Measurements from ENCODE around the gene AGAP5.
"Not testable (repeated sequence)": the region's sequence is repeated elsewhere in the genome, so short reads cannot be mapped to it uniquely, and the experiment has no call there.

AGAP5 gene

DNA sequence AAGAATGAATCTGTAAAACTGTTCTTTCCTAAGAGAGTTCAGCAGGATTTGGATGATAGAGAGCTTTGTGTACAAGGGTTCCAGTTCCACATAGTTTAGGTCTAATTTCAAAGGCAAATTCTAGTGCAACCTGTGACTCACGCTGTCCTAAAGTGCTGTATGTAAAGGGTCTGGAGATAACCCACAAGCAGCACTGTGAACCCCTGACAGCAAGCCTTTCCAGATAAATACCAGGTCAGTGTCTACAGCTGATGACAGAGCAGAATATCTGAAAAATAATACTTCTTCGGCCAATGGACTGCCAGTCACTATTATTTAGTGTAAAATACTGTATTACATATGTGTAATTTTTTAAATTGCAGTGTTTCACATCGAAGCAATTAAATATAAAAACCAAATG, 16.0 kb upstream of the AGAP5 start:
- not testable (repeated sequence) for DNase-seq

DNA sequence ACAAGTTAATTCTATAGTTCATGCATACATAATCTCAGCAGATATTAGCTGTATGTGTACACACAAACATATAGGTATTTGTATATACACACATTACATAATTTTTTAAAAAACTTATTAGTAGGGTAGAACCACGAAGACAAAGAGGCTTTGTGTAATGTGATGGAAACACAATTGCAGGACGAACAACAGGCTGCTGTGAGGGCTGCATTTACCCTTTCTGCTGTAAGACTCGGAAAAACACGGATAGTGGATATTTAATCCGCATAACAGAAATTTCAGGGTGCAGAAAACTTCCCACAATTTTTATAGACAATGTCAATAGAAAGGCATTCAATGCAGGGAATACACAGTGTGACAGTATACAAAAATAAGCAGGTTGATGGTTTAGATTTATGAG, 13.8 kb upstream of the AGAP5 start:
- DNase-seq: not testable (repeated sequence)

DNA sequence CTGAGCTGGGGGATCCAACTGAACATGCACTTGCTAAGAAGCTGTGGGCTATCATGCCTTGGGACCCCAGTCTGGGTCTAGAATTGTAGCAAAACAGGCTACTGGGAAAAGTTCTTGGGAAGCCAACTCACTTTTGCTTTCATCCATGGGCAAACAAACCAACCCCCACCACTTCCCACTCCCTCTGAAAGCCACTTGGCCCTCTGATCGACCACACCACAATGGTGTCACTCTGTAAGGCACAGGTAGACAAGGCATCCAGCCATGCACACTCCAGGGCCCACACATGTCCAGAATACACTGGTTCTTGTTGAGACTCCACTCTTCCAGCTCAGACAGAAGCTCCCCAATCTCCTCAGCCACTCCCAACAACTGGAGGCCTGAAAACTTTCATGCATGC, 10.2 kb upstream of the AGAP5 start:
- DNase-seq: not testable (repeated sequence)

DNA sequence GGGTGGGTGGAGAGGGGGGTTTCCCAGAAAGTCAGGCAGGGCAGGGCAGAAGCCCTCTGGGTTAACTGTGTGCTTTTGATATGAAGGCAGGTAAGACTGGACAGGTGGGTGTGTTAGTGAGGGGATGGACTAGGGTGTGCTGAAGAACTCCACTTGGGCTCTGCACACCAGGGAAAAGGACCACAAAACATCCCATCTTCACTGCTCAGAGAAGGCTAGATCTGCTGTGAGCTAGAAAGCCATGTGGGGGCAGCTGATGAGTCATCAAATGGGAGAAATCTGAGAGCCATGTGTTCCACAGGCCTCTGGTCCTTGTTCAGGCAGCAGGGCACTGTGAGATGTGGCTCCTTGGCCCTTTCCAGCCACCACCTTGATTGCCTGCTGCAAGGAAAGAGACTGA, 9.7 kb upstream of the AGAP5 start:
- not testable (repeated sequence) for DNase-seq

DNA sequence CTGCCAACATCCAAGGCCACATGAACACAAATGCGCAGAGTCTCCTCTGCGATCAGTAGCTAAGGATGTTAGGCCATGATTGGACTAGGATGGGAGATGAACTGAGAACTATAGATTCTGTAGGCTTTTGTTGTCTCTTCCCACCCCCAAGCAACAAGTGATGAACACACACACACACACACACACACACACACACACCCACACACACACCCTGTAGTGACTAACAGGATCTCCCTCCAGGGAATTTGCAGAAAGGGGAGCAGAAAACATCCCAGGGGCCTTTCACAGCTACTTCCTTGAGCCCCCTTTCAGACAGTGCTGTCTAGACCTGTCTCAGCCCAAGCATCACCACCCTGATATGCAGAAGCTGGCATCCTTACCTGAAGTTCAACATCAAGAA, 8.6 kb upstream of the AGAP5 start:
- not testable (repeated sequence) for DNase-seq

DNA sequence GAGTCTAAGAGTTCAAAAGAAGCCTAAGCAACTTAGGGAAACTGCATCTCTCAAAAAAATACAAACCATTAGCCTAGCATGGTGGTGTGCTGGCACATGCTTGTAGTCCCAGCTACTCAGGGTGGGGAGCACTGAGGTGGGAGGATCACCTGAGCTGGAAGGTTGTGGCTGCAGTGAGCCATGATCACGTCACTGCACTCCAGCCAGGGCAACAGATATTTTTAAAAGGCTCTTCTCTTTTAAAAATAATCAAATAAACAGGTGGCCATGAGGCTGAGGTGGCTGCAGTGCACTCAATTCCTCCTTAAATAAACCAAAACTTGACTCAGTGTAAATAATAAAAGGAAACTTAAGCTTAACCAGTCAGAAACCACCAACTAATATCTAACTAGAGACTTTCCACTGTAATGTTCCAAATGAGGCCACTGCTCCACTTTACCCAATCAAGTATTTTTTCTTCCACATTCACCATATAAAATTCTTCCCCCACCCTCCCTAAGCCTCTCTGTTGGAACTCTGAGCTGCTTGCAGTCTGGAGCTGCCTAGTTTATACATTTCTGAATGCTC, 7.7 kb upstream of the AGAP5 start:
- DNase-seq: not testable (repeated sequence)

DNA sequence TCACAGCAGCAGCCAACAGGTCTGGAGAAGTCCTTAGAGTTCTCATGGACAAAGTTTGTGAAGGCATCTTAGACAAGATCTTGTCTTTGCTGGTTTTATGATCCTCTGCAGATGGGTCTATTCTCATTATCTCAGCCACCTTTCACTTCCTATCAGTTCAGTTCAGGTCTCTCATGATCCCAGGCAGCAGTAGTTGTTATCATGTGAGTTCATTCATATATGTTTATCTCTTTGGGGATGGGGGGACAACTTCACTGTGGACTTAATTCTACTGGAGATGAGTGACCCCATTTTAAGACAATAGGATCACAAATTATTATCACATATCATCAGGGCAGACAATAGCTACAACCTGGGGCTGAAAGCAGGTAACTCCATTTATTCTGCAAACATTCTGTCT, 6.0 kb upstream of the AGAP5 start:
- not testable (repeated sequence) for DNase-seq

DNA sequence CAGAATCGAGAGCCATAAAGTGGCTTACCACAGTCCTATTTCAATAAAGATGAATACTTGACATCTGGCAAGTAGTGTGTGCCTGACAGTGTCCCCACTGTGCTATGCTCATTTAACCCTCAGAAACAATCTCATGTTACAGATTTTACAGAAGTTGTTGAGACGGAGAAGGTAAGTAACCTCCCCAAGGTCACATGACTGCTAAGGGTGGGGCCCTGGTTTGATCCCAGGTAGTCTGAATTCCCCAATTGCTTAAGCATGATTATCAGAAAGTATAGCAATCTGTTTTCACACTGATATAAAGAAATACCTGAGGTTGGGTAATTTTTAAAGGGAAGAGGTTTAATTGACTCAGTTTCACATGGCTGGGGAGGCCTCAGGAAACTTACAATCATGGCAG, 910 bp upstream of the AGAP5 start:
- not testable (repeated sequence) for DNase-seq

DNA sequence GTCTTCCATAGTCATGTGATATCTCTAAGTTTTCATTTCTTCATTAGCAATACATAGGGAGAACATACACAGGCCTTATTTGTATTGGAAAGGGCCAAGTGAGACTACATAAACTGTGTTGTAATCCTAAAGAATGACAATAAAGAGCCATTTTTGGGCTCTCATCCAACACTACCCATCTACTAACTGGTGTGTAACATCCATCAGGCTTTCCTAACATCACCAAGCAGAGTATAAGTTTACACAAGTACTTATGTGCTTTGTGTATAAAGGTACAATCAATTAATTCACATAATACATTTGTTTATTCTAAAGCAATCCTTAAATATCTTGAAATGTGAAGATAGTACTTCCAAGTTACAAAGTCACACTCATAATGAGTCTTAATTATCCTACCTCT, 2.6 kb downstream of the AGAP5 start:
- DNase-seq: not testable (repeated sequence)

DNA sequence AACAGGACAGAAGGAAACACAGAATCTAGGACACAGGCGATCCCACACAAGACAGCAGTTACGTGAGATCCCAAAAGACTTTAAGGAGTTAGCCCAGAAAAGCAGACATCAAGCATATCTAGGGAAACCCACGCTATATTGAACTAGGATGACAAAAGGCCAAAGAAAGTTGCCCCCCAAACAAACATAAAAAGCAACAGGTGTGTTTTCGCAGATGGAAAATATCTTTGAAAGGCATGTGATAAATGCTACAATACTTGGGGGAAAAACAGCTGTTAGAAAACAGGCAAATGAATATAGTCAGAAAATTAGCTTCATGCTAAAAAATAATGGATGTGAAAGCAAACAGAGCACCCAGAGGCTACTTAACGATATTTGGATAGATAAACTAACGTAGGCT, 7.2 kb downstream of the AGAP5 start:
- DNase-seq: not testable (repeated sequence)

DNA sequence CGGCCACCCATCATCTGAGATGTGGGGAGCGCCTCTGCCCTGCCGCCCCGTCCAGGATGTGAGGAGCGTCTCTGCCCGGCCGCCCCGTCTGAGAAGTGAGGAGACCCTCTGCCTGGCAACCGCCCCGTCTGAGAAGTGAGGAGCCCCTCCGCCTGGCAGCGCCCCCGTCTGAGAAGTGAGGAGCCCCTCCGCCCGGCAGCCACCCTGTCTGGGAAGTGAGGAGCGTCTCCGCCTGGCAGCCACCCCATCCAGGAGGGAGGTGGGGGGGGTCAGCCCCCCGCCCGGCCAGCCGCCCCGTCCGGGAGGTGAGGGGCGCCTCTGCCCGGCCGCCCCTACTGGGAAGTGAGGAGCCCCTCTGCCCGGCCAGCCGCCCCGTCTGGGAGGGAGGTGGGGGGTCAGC, 8.3 kb downstream of the AGAP5 start:
- DNase-seq: not testable (repeated sequence)

DNA sequence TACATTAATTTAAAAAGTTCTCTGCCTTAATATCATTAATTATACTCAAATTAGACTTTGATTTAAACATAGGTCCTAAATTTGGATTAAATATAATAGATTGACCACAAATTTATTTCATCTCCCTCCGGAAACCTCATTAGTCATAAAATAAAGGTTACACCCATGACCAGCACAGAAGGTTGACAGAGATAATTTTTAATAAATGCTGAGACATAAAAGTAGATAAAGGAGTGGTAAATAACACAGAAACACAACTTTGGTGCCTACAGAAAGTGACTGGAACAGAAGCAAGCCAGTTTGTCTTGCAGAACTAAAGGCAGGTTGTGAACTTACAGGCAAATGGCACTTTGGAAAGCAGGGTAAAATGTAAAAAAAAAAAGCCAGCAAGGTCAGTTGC, 10.3 kb downstream of the AGAP5 start:
- DNase-seq: not testable (repeated sequence)

DNA sequence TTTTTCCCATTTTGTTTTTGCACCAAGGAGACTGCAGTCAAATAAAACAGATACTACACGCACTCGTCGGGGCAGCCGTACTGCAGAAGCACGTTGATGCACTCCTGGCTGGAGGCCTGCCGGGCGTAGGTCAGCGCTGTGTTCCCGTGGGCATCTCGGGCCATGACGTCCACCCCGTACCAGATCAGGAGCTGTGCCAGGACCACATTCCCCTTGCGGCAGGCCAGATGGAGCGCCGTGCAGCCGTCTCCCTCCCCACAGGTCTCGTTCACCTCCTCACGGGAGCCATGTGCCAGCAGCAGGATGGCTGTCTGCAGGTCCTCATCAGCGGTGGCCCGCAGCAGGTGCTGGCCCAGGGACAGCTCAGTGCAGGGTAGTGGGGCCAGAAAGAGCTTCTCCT, 23.4 kb downstream of the AGAP5 start:
- DNase-seq: not testable (repeated sequence)

DNA sequence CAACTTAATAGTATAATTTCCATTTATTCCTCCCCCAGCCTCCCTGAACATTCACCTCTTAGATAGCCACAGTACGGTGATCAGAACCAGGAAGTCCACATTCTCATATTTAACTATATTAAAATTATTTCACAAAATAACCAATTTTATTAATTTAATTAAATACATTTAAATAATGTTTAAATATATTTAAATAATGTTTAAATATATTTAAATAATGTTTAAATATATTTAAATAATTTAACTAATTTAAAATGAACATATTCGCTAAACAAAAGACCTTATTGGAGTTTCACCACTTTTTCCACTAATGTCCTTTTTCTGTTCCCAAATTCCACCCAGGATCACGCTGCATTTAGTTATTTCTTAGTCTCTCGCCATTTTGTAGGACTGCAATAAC, 29.5 kb downstream of the AGAP5 start:
- not testable (repeated sequence) for DNase-seq

DNA sequence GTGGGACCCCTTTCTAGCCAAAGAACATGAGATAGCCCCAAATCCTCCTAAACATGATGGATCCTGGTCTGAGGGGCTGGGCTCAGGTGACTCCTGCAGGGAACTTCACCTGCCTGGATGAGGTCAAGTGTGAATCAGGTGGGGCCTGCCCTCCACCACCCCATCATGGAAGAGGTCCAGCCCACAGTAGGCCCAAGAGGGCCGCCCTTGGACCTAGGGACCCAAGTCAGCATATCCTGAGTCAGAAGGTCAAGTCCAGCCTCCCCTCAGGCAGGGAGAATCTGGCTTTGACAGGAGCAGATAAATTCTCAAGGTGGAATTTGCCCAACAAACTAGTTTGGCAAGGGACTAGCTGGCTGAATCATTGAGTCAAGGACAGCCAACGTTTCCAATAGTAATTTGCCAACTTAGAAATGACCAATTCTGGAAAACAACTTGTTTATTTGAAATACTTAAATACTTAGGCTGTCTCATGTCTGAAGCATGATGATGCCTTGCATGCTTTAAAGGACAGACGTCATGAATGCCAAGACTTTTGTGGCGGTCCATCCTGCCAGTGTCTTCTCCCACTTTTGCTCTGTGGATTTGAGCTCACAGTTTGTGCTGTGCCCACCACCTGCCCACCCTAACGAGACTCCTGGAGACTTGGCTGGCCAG, 31.6 kb downstream of the AGAP5 start:
- not testable (repeated sequence) for DNase-seq

DNA sequence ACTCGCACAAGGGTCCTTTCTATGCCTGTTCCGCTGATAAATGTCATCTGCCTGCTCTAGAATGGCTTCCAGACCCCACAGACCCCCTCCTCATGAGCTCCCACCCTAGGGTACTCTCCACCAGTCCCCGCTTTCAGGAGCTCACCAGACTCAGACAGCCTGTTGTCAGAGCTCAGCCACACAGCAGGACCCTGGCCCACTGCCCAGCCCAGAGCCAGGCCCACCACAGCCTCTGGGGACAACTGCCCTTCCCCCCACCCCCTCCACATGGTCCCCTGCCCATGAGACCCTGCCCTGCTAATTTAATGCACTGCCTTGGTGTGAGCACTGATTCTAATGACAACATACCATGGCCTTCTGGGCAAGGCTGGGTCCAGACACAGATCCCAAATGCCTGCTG, 32.3 kb downstream of the AGAP5 start:
- DNase-seq: not testable (repeated sequence)

DNA sequence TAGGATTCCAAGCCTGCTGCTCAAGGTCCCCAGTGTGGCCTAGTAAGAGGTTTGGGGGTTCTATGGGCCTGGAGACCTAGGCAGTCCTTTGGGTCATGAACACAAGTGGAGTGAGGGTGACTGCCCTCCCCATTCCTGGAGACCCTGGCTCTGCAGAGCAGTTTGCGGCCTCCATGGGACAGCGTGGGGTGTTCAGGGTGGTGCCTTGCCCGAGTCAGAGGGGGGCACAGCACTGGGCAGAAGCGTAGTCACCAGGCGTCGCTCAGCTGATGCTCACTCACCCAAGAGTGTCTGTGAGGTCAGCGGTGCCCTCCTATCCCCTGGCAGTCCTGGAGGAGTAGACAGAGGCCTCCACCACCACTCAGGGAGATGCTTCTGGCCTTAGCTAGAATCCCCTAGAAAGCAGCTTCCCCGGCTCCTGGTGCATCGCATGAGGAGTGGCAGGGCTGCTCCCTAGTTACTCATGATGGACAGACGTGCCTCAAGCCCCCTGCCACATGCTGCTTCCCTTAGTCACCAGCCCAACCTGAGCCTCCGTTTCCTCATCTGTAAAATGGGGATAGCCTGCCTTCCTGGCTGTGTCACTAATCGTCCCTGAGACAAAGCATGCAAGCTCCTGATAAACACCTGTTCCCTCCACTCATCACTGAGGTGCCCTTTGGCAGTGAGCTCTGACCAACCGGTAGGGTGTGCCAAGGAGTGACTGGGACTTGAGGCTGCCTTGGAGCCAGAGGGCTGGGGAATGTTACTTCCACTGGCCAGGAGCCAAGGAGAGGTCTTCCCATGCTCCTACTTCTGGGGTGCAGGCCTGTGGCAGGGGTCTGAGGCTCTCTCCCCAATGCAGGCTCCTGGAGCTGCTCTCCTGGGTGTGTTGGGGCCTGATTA, 33.5 kb downstream of the AGAP5 start:
- not testable (repeated sequence) for DNase-seq

DNA sequence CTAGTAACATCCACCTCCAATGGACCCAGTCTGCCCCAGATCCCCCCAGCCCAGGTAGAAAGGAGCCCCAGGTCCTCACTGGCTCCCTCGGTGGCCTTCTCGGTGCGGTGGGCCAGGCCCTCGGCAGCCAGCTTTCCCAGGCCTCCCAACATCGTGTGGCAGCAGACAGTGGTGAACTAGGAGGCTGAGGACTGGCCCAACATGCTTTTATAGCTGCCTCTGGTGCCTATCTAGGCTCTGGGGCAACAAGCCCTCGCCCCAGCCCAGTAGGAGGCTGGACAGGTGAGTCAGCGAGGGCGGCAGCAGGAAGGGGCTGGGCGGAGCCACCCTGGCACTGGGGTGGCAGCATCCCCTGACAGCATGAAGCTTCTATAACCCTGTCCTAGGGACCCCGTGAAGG, 34.3 kb downstream of the AGAP5 start:
- DNase-seq: not testable (repeated sequence)

DNA sequence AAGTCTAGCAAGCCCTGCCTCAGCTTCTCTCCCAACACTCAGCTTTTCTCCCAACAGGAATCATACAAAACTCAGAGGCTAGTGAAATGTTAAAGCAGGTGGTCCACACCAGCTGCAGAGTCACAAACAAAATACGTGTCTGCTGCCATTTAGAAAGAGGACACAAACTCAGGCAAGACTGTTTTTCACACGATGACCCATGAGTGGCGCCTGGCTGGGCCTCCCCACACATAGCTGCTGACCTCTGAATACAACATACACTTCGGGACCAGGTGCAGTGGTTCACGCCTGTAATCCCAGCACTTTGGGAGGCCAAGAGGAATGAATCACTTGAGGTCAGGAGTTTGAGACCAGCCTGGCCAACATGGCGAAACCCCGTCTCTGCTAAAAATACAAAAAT, 35.2 kb downstream of the AGAP5 start:
- DNase-seq: not testable (repeated sequence)

DNA sequence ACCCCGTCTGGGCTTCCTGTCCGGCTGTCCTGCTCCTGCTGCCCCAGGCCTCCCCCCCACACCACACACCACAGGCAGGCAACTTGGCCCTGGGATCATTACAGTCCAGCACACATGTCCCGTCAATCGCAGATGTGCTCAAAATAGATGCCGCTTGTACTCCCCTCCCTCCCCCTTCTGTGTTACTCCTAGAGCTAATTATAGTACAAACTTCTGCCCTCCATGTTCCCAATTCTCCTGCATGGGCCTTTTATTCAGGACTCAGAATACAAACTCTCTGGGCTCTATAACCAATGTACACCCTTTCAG, 42.0 kb downstream of the AGAP5 start, which contains the start of gene SYNPO2L:
TSS of gene SYNPO2L (minus strand) at position 40 of the 309 bp plus-strand sequence. CDS start 107 bp downstream, outside the sequence.
- DNase-seq: no peak

DNA sequence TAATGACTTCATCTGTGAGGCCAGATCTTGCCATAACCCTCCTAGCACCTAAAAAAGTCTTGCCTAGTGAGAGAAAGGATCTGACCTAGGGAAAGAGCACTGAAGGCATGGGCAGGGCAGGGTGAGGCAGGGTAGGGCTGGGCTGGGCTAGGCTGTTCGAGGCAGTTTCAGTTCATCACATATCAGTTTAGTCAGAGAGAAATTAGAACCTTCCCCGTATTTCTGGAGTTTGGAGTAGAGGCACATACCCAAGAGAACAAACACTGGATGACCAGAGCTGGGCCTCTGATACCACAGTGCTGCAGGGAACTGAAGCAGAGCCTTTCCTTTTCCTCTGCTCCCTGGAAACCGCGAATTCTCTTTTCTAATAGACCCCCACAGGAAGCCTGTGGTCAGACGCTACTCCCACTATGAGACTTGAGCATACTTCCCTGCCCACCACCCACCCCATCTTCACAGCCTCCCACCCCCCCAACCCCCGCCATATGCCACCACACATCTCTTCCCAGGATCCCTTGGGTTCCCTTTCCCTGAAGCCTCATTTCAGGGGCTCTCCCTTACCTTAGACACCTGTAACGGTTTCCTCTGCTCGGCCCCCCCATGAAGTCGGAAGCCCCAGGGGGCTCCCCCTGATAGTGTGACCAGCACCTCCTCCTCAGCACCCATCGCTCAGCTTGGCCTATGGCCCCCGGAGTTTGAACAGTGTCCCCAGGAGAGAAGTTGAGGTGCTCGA, 42.5 kb downstream of the AGAP5 start:
- no peak for DNase-seq

DNA sequence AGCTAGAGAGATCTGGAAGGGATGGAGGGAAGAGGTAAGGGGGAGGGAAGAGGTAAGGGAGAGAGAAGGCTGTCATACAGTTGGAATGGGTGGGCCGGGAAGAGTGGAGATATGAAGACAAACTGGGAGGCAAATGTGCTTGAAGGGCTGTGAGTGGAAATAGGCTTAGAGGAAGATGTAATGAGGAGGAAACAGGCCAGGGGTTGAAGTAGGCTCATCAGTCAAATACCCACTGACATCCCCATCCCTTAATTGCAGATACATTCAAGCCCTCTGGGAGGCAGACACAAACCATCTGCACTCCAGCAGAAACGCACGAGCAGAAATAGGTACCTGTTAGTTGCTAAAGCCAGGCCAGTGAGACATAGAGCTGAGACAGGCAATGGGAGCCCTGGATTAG, 44.2 kb downstream of the AGAP5 start:
- DNase-seq: no peak

DNA sequence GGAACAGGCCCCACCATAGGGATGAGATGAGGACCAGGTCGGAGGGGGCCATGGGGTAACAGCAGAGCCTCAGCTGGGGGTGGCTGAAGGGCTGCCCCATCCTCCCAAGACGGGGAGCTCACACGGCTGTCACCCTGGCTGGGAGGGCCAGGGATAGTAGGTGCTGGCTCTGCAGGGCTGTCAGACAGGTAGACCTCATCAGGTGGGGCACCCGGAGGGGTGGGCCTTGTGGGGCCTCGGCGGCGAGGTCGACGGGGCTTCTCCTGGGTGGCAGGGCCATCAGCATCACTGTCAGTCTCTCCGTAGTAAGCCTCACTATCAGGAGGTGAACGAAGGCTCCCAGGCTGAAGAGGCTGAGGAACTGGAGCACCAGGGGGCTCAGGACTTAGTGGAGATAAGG, 44.7 kb downstream of the AGAP5 start:
- DNase-seq: no peak

All from stimulated activated naive CD4-positive, alpha-beta T cell treated with Interleukin-2 at 50 U/mL for 16 hours (primary cell).